Measurements from ENCODE around the gene NEU2. TPM values are rescaled to one million over a fixed set of nuclear protein-coding genes. Genes with fewer than 3 reads are reported as not detected.

Gene NEU2
- polyA plus RNA-seq, 2 of the 4 experiments (the other 2 are of a cell fraction), result not detected

- DNase-seq (ENCODE audit: low read depth in 1 of 2, low spot score in 1 of 2) (no peak), ATAC-seq (no peak), FAIRE-seq (no peak)
- no peak overlapping the region for H3K4me3 ChIP-seq
- TF ChIP-seq HDAC2 (IDR thresholded peaks at IDR 0.05), result no peak
- TF ChIP-seq KDM1A (IDR thresholded peaks at IDR 0.05; ENCODE audit: low read depth), result no peak
- TF ChIP-seq ZC3H11A (IDR thresholded peaks at IDR 0.05), result no peak
- TF ChIP-seq EHF (CRISPR knock-in tag; IDR thresholded peaks at IDR 0.05), result no peak
- no peak for TF ChIP-seq CHD4 (IDR thresholded peaks at IDR 0.05; ENCODE audit: borderline replicate concordance)
- TF ChIP-seq RCOR1 (IDR thresholded peaks at IDR 0.05; ENCODE audit: low read depth, low read length), result no peak
- no peak for TF ChIP-seq USF2 (IDR thresholded peaks at IDR 0.05)
- no peak for TF ChIP-seq CBX2 (IDR thresholded peaks at IDR 0.05; ENCODE audit: borderline replicate concordance, low read depth)
- TF ChIP-seq CHD2 (IDR thresholded peaks at IDR 0.05; ENCODE audit: low read length, partially characterized antibody), result no peak
- no peak for TF ChIP-seq HMGXB4 (CRISPR knock-in tag; IDR thresholded peaks at IDR 0.05; ENCODE audit: borderline replicate concordance)
- no peak for TF ChIP-seq JUN (IDR thresholded peaks at IDR 0.05)
- no peak for TF ChIP-seq NFE2L2 (conservative IDR thresholded peaks at IDR 0.05; ENCODE audit: low read length)
- TF ChIP-seq ZFP36 (IDR thresholded peaks at IDR 0.05; ENCODE audit: borderline replicate concordance, partially characterized antibody), result no peak
- no peak for TF ChIP-seq HOXB13 (CRISPR knock-in tag; IDR thresholded peaks at IDR 0.05; ENCODE audit: low read depth)
- TF ChIP-seq RNF2 (IDR thresholded peaks at IDR 0.05; ENCODE audit: borderline replicate concordance, low read depth), result no peak
- TF ChIP-seq GATA3 (IDR thresholded peaks at IDR 0.05; ENCODE audit: borderline replicate concordance), result no peak
- no peak for TF ChIP-seq MAX (IDR thresholded peaks at IDR 0.05)
- H3K4me2 ChIP-seq, result no peak overlapping the region
- CTCF ChIA-PET, result interaction anchor here (1.0 to 3.4 kb wide), 2 partner anchors 23 kb away, joined by 6 to 20 read pairs; no protein-coding TSS in a partner anchor
- H3K9me3 ChIP-seq, result peaks cover 9% of the 10 kb centered on the region
- POLR2A ChIA-PET, result no interaction called here
- WGBS (ENCODE audit: missing lambda C conversion rate), result 65% methylated on average over 3 of the region's 3 CpGs
- no peak overlapping the region for H3K27ac ChIP-seq
- no peaks in the 10 kb centered on the region for H3K4me1 ChIP-seq
Measured at GRCh38 chr2:233076749-233077148, 44.3 kb downstream of the NEU2 start.

- FAIRE-seq (no peak), ATAC-seq (no peak), DNase-seq (ENCODE audit: low read depth in 1 of 2, low spot score in 1 of 2) (no peak)
- ChIA-PET CTCF (interaction anchor here (3.4 kb wide), 1 partner anchor 26 kb away, joined by 20 read pairs; no protein-coding TSS in a partner anchor), POLR2A (no interaction called here)
- TF ChIP-seq PBX3 (IDR thresholded peaks at IDR 0.05) (no peak), ESRRA (IDR thresholded peaks at IDR 0.05; ENCODE audit: borderline replicate concordance, low read length) (no peak), NR3C1 (IDR thresholded peaks at IDR 0.05) (no peak), SMC3 (IDR thresholded peaks at IDR 0.05) (no peak), NFE2L2 (conservative IDR thresholded peaks at IDR 0.05; ENCODE audit: low read length) (no peak), CBX2 (IDR thresholded peaks at IDR 0.05; ENCODE audit: borderline replicate concordance, low read depth) (no peak), RNF2 (IDR thresholded peaks at IDR 0.05; ENCODE audit: borderline replicate concordance, low read depth) (no peak), CTCF (IDR thresholded peaks at IDR 0.05) (no peak), REST (IDR thresholded peaks at IDR 0.05) (no peak), ZNF302 (CRISPR knock-in tag; IDR thresholded peaks at IDR 0.05) (no peak), TP53 (CRISPR knock-in tag; IDR thresholded peaks at IDR 0.05) (no peak), POLR2A (IDR thresholded peaks at IDR 0.05; ENCODE audit: low read length) (no peak), POLR2AphosphoS2 (conservative IDR thresholded peaks at IDR 0.05; ENCODE audit: low read length) (no peak)
- 77% methylated on average over 10 of the region's 10 CpGs for WGBS (ENCODE audit: missing lambda C conversion rate)
- Histone ChIP-seq H3K4me1 (no peaks in the 10 kb centered on the region), H3K27ac (no peak overlapping the region), H3K4me2 (no peak overlapping the region), H3K4me3 (no peak overlapping the region), H3K9me3 (no peaks in the 10 kb centered on the region)
Measured at GRCh38 chr2:233079473-233079877, 47.0 kb downstream of the NEU2 start.

Measured in A549 (cell line).